ENCODE measurements around the gene REG1B.
"Not testable (repeated sequence)": the region's sequence is repeated elsewhere in the genome, so short reads cannot be mapped to it uniquely, and the experiment has no call there.

The REG1B gene

DNA sequence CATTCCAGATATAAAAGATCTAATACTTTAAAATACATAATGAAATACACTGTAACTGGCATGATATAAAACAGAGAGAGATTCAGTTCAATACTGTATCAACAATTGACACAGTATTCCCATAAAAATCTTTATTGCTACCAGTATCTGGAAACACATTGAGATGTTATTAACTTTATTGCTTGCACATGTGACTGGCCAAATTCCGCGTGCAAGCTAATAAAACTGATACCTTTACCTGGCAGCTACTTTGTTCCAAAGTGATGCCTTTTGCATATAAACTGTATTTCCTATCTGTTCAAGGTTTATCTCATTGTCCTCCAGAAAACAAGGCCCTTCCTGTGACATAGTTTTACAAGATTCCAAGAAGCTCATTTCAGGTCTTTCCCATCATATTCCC, 15.4 kb upstream of the REG1B start:
- H3K9me3 ChIP-seq (ENCODE audit: control insufficient read depth, insufficient read depth, low read length) = no peaks in the 10 kb centered on the region
- H3K9ac ChIP-seq (ENCODE audit: low read depth, low read length) = no peak overlapping the region
- H3K36me3 ChIP-seq (ENCODE audit: insufficient read depth, low read length) = no peaks in the 10 kb centered on the region
- no peaks in the 10 kb centered on the region for H3K4me1 ChIP-seq (ENCODE audit: insufficient read depth, low read length)

DNA sequence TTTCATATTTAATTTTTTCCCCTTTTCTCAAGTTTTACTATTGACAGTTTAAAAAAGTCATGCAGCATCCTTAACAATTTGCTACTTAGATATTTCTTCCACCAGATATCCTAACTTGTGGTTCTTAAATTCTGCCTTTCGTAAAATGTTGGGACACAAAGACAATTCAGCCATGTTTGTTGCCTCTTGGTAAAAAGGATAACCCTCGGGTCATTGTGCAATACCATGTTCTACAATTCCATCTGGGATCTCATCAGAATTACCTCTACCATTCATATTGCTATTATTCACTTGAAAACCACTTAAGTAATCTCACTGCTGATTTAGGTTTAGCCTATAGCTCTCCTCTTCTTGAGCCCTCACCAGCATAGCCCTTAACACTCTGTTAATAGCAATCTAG, 13.2 kb upstream of the REG1B start:
- no peaks in the 10 kb centered on the region for H3K36me3 ChIP-seq (ENCODE audit: insufficient read depth, low read length)

DNA sequence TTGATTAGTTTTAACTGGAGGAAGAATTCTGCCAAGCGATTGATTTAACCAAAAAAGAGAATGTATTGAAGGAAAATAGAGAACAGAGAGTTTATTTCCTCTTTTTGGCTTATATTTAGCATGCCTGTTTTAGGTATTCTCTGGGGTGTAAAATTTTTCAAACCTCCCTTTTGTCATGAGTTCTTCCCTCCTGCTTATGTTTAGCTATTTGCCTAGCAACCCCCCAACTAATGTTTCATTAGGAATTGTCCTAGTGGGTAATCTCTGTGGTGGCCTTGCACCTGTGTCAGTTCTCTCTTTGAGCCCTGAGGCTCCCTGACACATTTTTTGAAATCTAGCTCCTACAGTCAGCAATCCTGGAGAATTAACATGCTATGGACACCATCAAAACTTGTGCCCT, 12.5 kb upstream of the REG1B start:
- Histone ChIP-seq H3K36me3 (ENCODE audit: insufficient read depth, low read length) (no peaks in the 10 kb centered on the region), H3K9ac (ENCODE audit: low read depth, low read length) (no peak overlapping the region), H3K4me1 (ENCODE audit: insufficient read depth, low read length) (no peaks in the 10 kb centered on the region), H3K9me3 (ENCODE audit: control insufficient read depth, insufficient read depth, low read length) (no peaks in the 10 kb centered on the region)

More for the DNA sequence above, 13.2 kb upstream of the REG1B start:
- Histone ChIP-seq H3K9ac (ENCODE audit: low read depth, low read length) (no peak overlapping the region), H3K9me3 (ENCODE audit: control insufficient read depth, insufficient read depth, low read length) (no peaks in the 10 kb centered on the region), H3K4me1 (ENCODE audit: insufficient read depth, low read length) (no peaks in the 10 kb centered on the region)

DNA sequence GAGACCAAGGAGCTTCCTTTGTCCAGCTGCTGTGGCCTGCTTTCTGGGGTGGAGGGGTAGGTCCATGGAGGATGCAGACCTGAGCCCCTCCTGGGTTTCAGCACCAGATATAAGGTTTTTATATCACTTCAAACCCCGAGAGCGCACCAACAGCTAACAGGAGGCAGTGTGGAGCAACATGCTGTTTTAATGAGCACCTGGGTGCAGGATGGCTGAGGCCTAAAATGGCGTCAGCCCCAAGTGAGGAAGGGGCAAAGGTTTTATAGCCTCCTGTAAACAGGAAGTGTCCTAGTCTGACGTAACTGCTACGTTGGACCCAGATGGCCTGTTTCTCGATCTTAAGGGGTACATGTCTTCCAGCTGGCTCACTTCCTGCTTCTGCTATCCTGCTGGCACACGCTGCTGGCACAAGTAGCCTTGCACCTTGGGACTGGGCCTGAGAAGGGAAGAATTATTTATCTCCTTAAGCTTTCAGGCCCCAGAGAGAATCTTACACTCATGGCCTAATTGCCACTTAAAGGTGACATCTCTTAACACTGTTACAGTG, 11.4 kb upstream of the REG1B start:
- Histone ChIP-seq H3K4me1 (ENCODE audit: insufficient read depth, low read length) (no peaks in the 10 kb centered on the region), H3K9ac (ENCODE audit: low read depth, low read length) (no peak overlapping the region), H3K9me3 (ENCODE audit: control insufficient read depth, insufficient read depth, low read length) (no peaks in the 10 kb centered on the region), H3K36me3 (ENCODE audit: insufficient read depth, low read length) (no peaks in the 10 kb centered on the region)

DNA sequence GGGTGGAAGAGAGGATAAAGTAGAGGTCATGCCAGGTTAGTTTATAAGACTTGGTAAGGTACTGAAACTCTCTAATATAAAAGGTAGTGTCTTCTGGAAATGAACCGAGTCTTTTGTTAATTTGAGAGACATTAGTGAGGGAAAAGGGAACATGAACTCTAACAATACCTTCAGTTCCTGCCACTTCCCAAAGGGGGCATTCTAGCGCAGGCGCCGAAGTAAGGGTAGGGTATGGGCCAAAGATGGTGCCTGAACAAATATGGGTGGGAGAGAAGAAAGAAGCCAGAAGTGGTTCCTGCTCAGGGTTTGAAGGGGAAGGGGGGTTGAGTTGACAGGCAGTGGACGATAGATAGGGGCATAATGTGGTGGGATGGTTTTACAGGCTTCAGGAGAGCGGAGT, 10.1 kb upstream of the REG1B start:
- no peaks in the 10 kb centered on the region for H3K9me3 ChIP-seq (ENCODE audit: control insufficient read depth, insufficient read depth, low read length)
- no peak overlapping the region for H3K9ac ChIP-seq (ENCODE audit: low read depth, low read length)
- H3K4me1 ChIP-seq (ENCODE audit: insufficient read depth, low read length) = no peaks in the 10 kb centered on the region
- no peaks in the 10 kb centered on the region for H3K36me3 ChIP-seq (ENCODE audit: insufficient read depth, low read length)

DNA sequence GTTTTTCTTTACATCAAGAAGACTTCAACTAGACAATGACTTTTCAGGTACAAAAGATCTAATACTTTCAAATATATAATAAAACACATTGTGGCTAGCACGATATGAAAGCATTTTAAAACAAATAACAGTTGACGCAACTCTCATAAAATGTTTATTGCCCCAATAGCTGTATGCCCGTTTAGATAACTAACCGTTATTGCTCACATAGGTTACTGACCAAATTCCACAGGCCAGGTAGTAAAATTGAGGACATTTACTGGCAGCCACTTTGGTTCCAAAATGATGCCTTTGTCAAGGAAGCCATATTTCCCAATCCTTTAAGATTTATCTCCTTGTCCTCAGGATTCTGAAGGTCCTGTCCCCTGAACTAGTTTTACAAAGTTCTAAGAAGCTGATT, 2.9 kb upstream of the REG1B start:
- Histone ChIP-seq H3K4me1 (ENCODE audit: insufficient read depth, low read length) (no peaks in the 10 kb centered on the region), H3K36me3 (ENCODE audit: insufficient read depth, low read length) (no peaks in the 10 kb centered on the region), H3K9me3 (ENCODE audit: control insufficient read depth, insufficient read depth, low read length) (no peaks in the 10 kb centered on the region), H3K9ac (ENCODE audit: low read depth, low read length) (no peak overlapping the region)

DNA sequence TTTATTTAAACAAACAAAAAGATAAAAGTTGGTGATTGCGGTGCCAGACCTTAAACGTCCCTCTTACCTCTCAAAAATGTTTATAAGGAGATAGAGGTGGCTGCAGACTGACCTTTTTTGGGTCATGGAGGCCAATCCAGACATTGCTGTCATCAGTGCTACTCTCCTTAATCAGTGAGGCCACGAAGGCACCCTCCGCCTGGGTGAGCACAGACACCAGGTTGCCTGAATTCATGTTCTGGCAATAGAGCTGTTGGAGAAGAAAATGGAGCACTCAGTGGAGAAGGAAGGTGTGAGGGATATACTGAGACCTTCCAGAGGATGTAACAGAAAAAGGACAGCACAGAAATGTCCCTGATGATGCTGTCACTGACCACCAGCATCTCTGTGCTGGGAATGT, 1.5 kb downstream of the REG1B start:
- Histone ChIP-seq H3K9me3 (ENCODE audit: control insufficient read depth, insufficient read depth, low read length) (no peaks in the 10 kb centered on the region), H3K9ac (ENCODE audit: low read depth, low read length) (no peak overlapping the region), H3K4me1 (ENCODE audit: insufficient read depth, low read length) (peaks cover 3% of the 10 kb centered on the region; the same call in 1 of the 2 replicates), H3K36me3 (ENCODE audit: insufficient read depth, low read length) (no peaks in the 10 kb centered on the region)

DNA sequence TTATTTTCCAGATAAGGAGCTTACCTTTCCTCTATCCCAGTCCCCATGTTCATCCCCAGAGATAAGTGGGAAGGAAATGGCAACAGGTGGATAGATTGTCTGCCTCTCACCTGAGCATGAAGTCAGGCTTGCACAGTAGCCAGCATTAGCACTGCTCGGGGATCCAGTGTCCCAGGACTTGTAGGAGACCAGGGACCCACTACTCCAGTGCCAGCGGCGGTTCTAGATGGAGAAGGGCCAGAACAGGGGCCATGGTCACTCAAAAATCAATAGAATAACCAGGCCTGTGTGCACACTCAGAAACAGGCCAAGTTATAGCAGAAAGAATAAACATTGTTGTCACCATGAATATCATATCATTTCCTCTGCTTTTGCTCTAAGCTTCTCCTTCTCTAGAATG, 2.4 kb downstream of the REG1B start:
- no peaks in the 10 kb centered on the region for H3K36me3 ChIP-seq (ENCODE audit: insufficient read depth, low read length)
- no peak overlapping the region for H3K9ac ChIP-seq (ENCODE audit: low read depth, low read length)
- no peaks in the 10 kb centered on the region for H3K9me3 ChIP-seq (ENCODE audit: control insufficient read depth, insufficient read depth, low read length)
- H3K4me1 ChIP-seq (ENCODE audit: insufficient read depth, low read length) = peaks cover 3% of the 10 kb centered on the region; the same call in 1 of the 2 replicates

DNA sequence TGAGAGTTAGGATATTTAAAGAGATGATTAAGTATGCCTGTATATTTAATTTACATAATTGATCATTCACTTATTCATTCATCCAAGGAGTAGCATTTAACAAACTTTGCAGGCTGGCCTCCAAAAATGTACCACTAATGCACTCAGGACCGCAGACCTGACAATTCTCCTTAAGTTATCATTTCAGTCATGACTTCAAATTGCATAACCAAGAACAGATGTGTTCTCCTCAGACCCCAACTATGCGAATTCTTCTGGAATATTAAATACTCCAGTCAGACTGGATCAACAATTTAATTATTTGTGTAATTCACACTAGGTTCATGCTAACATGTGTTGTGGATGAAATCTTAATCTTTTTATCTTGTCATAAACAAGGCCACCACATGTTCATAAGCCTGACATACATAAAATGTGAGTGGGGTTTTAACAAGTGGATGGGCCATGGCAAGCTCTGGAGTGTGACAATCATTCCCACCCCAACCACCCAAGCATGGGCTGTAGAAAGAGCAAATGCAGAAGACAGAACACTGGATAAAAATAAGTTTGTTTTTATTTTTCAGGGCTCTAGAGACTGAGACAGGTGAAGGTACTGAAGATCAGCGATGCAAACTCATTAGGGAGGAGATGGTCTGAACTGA, 3.2 kb downstream of the REG1B start:
- H3K9me3 ChIP-seq (ENCODE audit: control insufficient read depth, insufficient read depth, low read length) = no peaks in the 10 kb centered on the region

DNA sequence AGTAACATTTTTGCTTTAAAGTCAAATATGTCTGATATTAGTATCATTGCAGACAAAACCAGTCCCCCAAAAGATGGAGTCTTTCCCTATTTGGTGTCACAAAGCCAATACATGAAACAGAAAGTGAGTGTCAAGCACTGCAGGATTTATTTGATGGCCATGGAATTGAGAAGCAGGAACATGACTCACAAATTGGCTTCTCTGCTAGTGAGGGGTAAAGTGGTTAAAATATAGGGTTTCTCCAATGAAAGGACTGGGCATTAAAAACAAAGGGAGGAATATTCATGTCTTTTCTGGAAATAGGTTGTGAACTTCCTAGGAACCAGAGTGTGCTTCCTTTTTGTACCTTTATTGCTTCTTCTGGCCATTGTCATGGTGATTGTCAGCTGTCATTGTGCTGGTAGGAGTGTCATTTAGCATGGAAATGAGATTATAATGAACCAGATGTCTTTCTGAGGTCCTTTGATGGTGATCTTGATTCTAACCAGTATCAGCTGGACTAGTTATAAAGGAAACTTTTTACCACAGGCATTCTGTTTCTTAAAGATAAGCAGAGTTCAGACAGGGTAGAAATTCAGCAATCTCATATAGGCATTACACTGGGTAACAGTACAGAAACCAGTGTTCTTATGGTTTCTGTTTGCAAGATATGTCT, 4.1 kb downstream of the REG1B start:
- Histone ChIP-seq H3K9ac (ENCODE audit: low read depth, low read length) (no peak overlapping the region), H3K4me1 (ENCODE audit: insufficient read depth, low read length) (peaks cover 3% of the 10 kb centered on the region; the same call in 1 of the 2 replicates), H3K9me3 (ENCODE audit: control insufficient read depth, insufficient read depth, low read length) (no peaks in the 10 kb centered on the region), H3K36me3 (ENCODE audit: insufficient read depth, low read length) (no peaks in the 10 kb centered on the region)

More for the DNA sequence above, 3.2 kb downstream of the REG1B start:
- peaks cover 3% of the 10 kb centered on the region; the same call in 1 of the 2 replicates for H3K4me1 ChIP-seq (ENCODE audit: insufficient read depth, low read length)
- no peaks in the 10 kb centered on the region for H3K36me3 ChIP-seq (ENCODE audit: insufficient read depth, low read length)
- H3K9ac ChIP-seq (ENCODE audit: low read depth, low read length) = no peak overlapping the region

DNA sequence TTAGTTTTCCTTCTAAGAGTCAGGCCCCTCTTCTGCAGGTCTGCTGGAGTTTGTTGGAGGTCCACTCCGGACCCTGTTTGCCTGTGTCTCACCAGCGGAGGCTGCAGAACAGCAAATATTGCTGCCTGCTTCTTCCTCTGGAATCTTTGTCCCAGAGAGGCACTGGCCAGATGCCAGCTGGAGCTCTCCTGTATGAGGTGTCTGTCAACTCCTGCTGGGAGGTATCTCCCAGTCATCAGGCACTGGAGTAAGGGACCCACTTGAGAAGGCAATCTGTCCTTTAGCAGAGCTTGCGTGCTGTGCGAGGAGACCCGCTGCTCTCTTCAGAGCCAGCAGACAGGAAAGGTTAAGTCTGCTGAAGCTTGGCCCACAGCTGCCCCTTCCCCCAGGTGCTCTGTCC, 4.8 kb downstream of the REG1B start:
- Histone ChIP-seq H3K36me3 (ENCODE audit: insufficient read depth, low read length) (no peaks in the 10 kb centered on the region), H3K9ac (ENCODE audit: low read depth, low read length) (no peak overlapping the region), H3K9me3 (ENCODE audit: control insufficient read depth, insufficient read depth, low read length) (no peaks in the 10 kb centered on the region), H3K4me1 (ENCODE audit: insufficient read depth, low read length) (peaks cover 3% of the 10 kb centered on the region; the same call in 1 of the 2 replicates)

DNA sequence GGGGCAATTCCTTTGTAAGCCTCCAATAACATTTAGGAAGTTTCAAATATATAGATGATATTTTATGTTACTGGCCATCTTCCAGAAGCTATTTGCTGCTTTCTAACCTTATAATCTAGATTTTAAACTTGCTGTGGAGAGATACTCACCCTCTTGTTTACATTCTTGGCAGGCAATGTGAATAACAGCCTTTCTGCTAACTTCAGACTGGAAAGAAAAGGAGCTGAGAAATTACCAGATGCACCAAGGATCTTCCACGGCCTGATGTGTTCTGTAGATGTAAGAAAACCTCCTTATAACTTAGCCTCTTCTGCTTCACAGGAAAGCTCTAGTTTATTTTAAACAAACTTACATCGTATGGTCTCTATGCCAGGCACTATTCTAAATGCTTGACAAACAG, 16.7 kb downstream of the REG1B start:
- no peaks in the 10 kb centered on the region for H3K36me3 ChIP-seq (ENCODE audit: insufficient read depth, low read length)
- H3K4me1 ChIP-seq (ENCODE audit: insufficient read depth, low read length) = no peaks in the 10 kb centered on the region
- no peak overlapping the region for H3K9ac ChIP-seq (ENCODE audit: low read depth, low read length)
- no peaks in the 10 kb centered on the region for H3K9me3 ChIP-seq (ENCODE audit: control insufficient read depth, insufficient read depth, low read length)

DNA sequence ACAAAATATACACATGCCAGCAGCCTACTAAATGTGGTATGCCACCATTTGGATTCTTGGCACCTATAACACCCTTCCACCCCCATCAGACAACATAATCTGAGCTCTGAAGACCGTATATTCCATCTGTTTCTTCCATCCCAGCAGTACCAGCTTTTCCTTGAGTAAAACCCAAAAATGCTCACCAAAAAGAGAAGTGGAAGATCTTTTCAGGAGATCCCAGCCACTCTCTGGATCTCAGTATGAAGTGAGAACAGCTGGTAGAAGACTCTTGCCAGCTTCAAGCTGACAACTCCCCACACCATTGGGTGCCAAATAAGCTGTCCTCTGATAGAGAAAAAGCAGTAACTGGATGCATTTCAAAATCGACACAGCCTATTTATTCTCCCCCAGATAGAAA, 22.6 kb downstream of the REG1B start:
- H3K4me1 ChIP-seq (ENCODE audit: insufficient read depth, low read length) = no peaks in the 10 kb centered on the region
- H3K9me3 ChIP-seq (ENCODE audit: control insufficient read depth, insufficient read depth, low read length) = no peaks in the 10 kb centered on the region
- no peaks in the 10 kb centered on the region for H3K36me3 ChIP-seq (ENCODE audit: insufficient read depth, low read length)
- no peak overlapping the region for H3K9ac ChIP-seq (ENCODE audit: low read depth, low read length)

DNA sequence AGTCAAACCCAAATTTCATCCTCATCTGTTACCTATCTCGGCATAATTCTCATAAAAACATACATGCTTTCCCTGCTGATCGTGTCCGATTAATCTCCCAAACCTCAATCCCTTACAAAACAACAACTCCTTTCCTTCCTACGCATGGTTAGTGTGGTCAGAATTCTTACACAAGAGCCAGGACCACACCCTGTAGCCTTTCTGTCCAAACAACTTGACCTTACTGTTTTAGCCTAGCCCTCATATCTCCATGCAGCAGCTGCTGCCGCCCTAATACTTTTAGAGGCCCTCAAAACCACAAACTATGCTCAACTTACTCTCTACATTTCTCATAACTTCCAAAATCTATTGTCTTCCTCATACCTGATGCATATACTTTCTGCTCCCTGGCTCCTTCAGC, 33.0 kb downstream of the REG1B start:
- not testable (repeated sequence) for H3K36me3 ChIP-seq (ENCODE audit: insufficient read depth, low read length); H3K9ac ChIP-seq (ENCODE audit: low read depth, low read length); H3K4me1 ChIP-seq (ENCODE audit: insufficient read depth, low read length); H3K9me3 ChIP-seq (ENCODE audit: control insufficient read depth, insufficient read depth, low read length)

DNA sequence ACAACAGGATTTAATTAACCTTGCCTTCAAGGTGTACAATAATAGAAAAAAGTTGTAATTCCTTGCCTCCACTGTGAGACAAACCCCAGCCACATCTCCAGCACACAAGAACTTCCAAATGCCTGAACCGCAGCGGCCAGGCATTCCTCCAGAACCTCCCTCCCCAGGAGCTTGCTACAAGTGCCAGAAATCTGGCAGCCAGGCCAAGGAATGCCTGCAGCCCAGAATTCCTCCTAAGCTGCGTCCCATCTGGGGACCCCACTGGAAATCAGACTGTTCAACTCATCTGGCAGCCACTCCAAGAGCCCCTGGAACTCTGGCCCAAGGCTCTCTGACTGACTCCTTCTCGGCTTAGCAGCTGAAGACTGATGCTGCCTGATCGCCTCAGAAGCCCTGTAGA, 34.3 kb downstream of the REG1B start:
- H3K9ac ChIP-seq (ENCODE audit: low read depth, low read length); H3K9me3 ChIP-seq (ENCODE audit: control insufficient read depth, insufficient read depth, low read length); H3K4me1 ChIP-seq (ENCODE audit: insufficient read depth, low read length); H3K36me3 ChIP-seq (ENCODE audit: insufficient read depth, low read length): not testable (repeated sequence)
